Measurements from ENCODE around the gene NCAN.

NCAN gene

DNA sequence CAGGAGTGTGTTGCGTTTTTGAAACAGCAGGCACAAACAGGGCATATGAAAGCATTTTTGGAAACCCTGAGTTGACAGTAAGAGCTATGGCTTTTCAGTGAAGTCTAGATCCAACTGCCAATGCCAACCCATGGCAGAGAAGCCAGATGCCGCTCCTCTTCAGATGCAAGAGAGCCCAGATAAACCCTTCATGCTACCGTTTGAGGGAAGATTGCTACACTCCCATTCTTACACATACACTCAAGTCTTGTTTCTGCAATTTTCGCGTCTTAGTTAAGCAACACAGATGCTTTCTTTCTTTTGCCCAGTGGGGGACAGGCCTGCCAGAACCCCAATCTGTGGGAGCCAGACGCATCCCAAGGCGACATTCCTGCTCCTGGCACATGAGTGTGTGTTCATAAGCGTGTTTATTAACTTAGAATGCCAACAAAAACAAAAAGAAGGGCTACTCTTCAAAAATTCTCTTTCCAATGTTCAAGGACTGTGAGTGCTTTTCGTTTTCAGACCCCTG lies 30.2 kb upstream of the NCAN start:
- no peak overlapping the region for H3K4me3 ChIP-seq (ENCODE audit: low read length)
- TF ChIP-seq, protein P1, sequence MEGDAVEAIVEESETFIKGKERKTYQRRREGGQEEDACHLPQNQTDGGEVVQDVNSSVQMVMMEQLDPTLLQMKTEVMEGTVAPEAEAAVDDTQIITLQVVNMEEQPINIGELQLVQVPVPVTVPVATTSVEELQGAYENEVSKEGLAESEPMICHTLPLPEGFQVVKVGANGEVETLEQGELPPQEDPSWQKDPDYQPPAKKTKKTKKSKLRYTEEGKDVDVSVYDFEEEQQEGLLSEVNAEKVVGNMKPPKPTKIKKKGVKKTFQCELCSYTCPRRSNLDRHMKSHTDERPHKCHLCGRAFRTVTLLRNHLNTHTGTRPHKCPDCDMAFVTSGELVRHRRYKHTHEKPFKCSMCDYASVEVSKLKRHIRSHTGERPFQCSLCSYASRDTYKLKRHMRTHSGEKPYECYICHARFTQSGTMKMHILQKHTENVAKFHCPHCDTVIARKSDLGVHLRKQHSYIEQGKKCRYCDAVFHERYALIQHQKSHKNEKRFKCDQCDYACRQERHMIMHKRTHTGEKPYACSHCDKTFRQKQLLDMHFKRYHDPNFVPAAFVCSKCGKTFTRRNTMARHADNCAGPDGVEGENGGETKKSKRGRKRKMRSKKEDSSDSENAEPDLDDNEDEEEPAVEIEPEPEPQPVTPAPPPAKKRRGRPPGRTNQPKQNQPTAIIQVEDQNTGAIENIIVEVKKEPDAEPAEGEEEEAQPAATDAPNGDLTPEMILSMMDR (IDR thresholded peaks at IDR 0.05; ENCODE audit: insufficient read depth, low read depth, low read length, missing control alignments): no peak
- no peak for DNase-seq (ENCODE audit: low read depth)

- TF ChIP-seq, protein P1 (IDR thresholded peaks at IDR 0.05; ENCODE audit: insufficient read depth, low read depth, low read length, missing control alignments): peak; percentile 52
- H3K4me3 ChIP-seq (ENCODE audit: low read length): no peak overlapping the region
- peak; percentile 67 for DNase-seq (ENCODE audit: low read depth)
Observed at GRCh38 chr19:19185853-19186740, 25.7 kb upstream of the NCAN start.

DNA sequence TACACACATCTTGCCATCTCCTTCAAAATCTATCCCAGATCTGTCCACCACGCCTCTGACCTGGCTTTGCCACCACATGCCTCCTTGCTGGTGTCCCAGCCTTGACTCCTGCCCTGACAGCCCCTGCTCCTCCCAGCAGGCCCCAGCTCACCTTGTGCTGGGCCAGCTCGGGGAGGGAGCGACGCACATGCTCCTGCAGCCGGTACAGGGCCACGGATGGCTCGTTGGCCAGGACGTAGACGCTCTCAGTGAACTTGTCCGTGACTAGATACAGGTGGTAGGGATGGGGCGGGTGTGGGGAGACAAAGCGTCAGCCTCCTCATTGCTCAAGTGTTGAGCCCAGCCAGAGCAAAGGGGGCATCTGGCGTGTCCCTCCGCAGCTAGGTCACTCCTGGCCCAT lies 25.0 kb upstream of the NCAN start:
- H3K4me3 ChIP-seq (ENCODE audit: low read length): no peak overlapping the region
- no peak for DNase-seq (ENCODE audit: low read depth)
- TF ChIP-seq, protein P1 (IDR thresholded peaks at IDR 0.05; ENCODE audit: insufficient read depth, low read depth, low read length, missing control alignments): no peak

GRCh38 chr19:19191768-19192077 lies 20.0 kb upstream of the NCAN start:
- TF ChIP-seq, protein P1 (IDR thresholded peaks at IDR 0.05; ENCODE audit: insufficient read depth, low read depth, low read length, missing control alignments): no peak
- DNase-seq (ENCODE audit: low read depth): no peak
- peak overlapping the region; percentile 98 for H3K4me3 ChIP-seq (ENCODE audit: low read length)

DNA sequence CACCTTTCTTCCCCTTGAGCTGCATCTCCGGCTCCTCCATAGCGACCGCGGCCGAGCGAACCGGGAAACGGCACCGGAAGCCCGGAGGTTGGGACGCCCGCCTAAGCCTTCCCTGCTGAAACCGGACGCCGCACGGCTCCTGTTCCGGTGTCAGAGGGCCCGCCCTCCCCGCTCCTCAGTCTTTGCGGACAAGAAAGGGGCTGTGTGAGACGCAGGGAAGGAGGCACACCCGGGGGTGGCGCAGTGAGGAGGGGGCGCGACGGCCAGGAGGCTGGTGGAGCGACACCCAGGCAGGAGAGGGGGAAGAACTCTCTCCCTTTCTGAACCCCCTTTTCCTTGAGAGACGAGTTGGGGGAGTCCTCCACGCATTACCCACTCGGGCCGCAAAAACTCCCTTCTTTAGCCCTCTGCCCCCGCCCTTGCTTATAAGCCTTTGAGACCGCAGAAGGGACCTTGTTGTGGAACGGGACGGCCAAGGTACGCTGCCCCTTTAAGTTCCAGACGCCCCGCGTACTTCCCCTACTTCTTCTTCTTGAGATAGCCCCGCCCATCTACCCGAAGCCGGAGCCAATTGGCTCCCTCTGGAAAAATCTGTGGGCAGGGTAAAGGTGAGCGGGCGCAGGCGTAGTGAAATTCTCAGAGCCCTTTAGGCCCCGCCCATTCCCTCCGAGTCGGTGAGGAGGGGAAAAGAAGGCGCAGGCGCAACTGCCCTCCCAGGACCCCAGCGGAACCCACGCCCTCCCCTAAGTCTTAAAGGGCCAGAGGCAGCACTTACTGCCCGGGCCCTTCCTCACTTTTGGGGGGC lies 19.5 kb upstream of the NCAN start, which contains the start of the genes BORCS8 and RFXANK:
TSS of gene BORCS8 (minus strand) at position 75 of the 805 bp plus-strand sequence. CDS start at position 40, 35 bp downstream.
TSS of gene RFXANK (plus strand) at position 181 of the 805 bp plus-strand sequence. CDS start 1,689 bp downstream, outside the sequence.
- DNase-seq (ENCODE audit: low read depth): peak; percentile 99
- TF ChIP-seq, protein P1 (IDR thresholded peaks at IDR 0.05; ENCODE audit: insufficient read depth, low read depth, low read length, missing control alignments): no peak
- peak within 1 kb of the TSS; percentile 98 for H3K4me3 ChIP-seq (ENCODE audit: low read length)

DNA sequence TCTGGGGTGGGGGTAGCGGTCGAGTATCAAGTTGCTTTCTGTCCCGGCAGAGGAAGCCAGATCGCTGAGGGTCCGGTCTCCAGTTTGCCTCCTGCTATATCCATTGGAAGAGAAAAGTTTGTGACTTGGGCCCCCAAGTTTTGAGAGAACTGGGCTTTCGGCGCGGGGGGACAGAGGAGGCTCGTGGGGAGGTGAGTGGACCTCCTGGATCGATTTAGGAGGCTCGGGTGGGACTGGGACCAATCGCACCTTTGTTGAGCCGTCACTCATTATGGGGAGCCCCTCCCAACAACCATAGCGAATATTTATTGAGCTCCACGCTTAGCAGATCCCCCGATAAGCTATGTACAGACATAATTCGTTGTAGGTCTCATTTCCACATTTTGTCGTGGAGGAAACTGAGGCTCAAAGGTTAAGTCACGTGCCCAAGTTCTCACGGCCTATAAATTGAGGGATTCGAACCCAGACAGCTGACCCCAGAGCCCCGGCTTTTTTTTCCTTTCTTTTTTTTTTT lies 18.8 kb upstream of the NCAN start:
- peak overlapping the region; percentile 98 for H3K4me3 ChIP-seq (ENCODE audit: low read length)
- TF ChIP-seq, protein P1 (IDR thresholded peaks at IDR 0.05; ENCODE audit: insufficient read depth, low read depth, low read length, missing control alignments): no peak
- no peak for DNase-seq (ENCODE audit: low read depth)
